Sciatic nerve (tissue), 2 donors: ENCODE results near the gene GLTPD2. TPM values are rescaled to one million over a fixed set of nuclear protein-coding genes. Genes with fewer than 3 reads are reported as not detected.
A peak's percentile ranks its signal among the peaks of the same experiment; 100 is the strongest.

Source experiments
- ATAC-seq: fragments of 200-7000 bp; cut with Tn5 transposase; one replicate; pipeline ENCODE4 v1.9.1; 2020; ENCODE audit warnings: mild to moderate bottlenecking, moderate library complexity
- DNase-seq: peaks from one replicate; pipeline ENCODE4 v3.0.0-alpha.2; 2020; ENCODE audit warnings: low spot score
- intact Hi-C: fragments of 100-400 bp; cut with DNase I; formaldehyde crosslinking; loops from one replicate; pipeline ENCODE4 v1.14.2; 2022
- total RNA-seq: library from RNA; stranded (reverse); fragmentation: NEBNext Ultra II Directional; extraction: Animal tissue kit (Norgen Biotek cat#: 25700); gene quantifications from one replicate; pipeline ENCODE4 v1.2.1, GENCODE V29; 2021
- donor health status: DM: no; HTN: no; CAD: no.
- donor health status: DM: no; HTN: no; CAD: no.

GLTPD2 gene
- total RNA-seq, 1 donor from 2014 or later, result not detected

- peak; percentile 70 for ATAC-seq
Measured at GRCh38 chr17:4766723-4767122, 22.0 kb upstream of the GLTPD2 start.

GRCh38 chr17:4768298-4768697 lies 20.5 kb upstream of the GLTPD2 start:
- intact Hi-C loops, result no loop called here
- ATAC-seq (no peak), DNase-seq (no peak)

More at GRCh38 chr17:4766723-4767122, 22.0 kb upstream of the GLTPD2 start:
- DNase-seq, result no peak
- intact Hi-C loops, result no loop called here

GRCh38 chr17:4769628-4770027 lies 19.1 kb upstream of the GLTPD2 start:
- ATAC-seq (no peak), DNase-seq (no peak)
- intact Hi-C loops, result no loop called here

- intact Hi-C loops, result no loop called here
- no peak for DNase-seq
- ATAC-seq, result no peak
Measured at GRCh38 chr17:4771519-4772234, 17.1 kb upstream of the GLTPD2 start, which contains the start of gene TM4SF5. Gene TM4SF5 (plus strand): TSS chr17:4771886. CDS start chr17:4771923, 37 bp downstream.

- intact Hi-C loops, result no loop called here
- no peak for ATAC-seq
- DNase-seq, result no peak
Measured at GRCh38 chr17:4772235-4772613, 16.5 kb upstream of the GLTPD2 start.

GRCh38 chr17:4777969-4778760 lies 10.6 kb upstream of the GLTPD2 start:
- ATAC-seq, result no peak
- DNase-seq, result no peak
- intact Hi-C loops, result no loop called here

GRCh38 chr17:4780325-4780955 lies 8.3 kb upstream of the GLTPD2 start:
- no peak for DNase-seq
- ATAC-seq, result no peak
- intact Hi-C loops, result no loop called here

GRCh38 chr17:4782652-4783051 lies 6.1 kb upstream of the GLTPD2 start:
- no peak for ATAC-seq
- DNase-seq, result no peak
- intact Hi-C loops, result no loop called here

- no peak for DNase-seq
- intact Hi-C loops, result loop anchor here (5.0 kb wide), 1 partner anchor 107 kb away; no protein-coding TSS in a partner anchor
- ATAC-seq, result peak; percentile 1
Measured at GRCh38 chr17:4785311-4786105, 3.3 kb upstream of the GLTPD2 start.

GRCh38 chr17:4786106-4786511 lies 2.7 kb upstream of the GLTPD2 start, which contains the start of gene VMO1:
Gene VMO1 (minus strand): TSS chr17:4786364. CDS start chr17:4786352, 12 bp downstream.
- DNase-seq (peak; percentile 67), ATAC-seq (peak; percentile 10)
- intact Hi-C loops, result loop anchor here (5.0 kb wide), 1 partner anchor 106 kb away; no protein-coding TSS in a partner anchor

GRCh38 chr17:4786516-4786915 lies 2.2 kb upstream of the GLTPD2 start:
- no peak for DNase-seq
- intact Hi-C loops, result loop anchor here (5.0 kb wide), 1 partner anchor 106 kb away; no protein-coding TSS in a partner anchor
- no peak for ATAC-seq

- intact Hi-C loops, result loop anchor here (5.0 kb wide), 1 partner anchor 104 kb away; no protein-coding TSS in a partner anchor
- no peak for ATAC-seq
Measured at GRCh38 chr17:4788159-4788806, 481 bp upstream of the GLTPD2 start.

GRCh38 chr17:4789701-4789950 lies 862 bp downstream of the GLTPD2 start:
- DNase-seq (no peak), ATAC-seq (no peak)
- intact Hi-C loops, result loop anchor here (5.0 kb wide), 1 partner anchor 103 kb away; no protein-coding TSS in a partner anchor

More at GRCh38 chr17:4788159-4788806, 481 bp upstream of the GLTPD2 start:
- no peak for DNase-seq

- intact Hi-C loops, result loop anchor here (5.0 kb wide), 1 partner anchor 102 kb away; no protein-coding TSS in a partner anchor
- DNase-seq (peak; percentile 92), ATAC-seq (peak; percentile 89)
Measured at GRCh38 chr17:4789951-4790704, 1.4 kb downstream of the GLTPD2 start.

GRCh38 chr17:4790705-4791088 lies 1.9 kb downstream of the GLTPD2 start:
- no peak for ATAC-seq
- intact Hi-C loops, result no loop called here
- no peak for DNase-seq

- DNase-seq (no peak), ATAC-seq (no peak)
- intact Hi-C loops, result no loop called here
Measured at GRCh38 chr17:4795168-4795567, 6.4 kb downstream of the GLTPD2 start.

- no peak for DNase-seq
- intact Hi-C loops, result no loop called here
- no peak for ATAC-seq
Measured at GRCh38 chr17:4796552-4796920, 7.8 kb downstream of the GLTPD2 start.
